Type B pancreatic cell (in vitro differentiated cells): ENCODE results near the gene FAM149A. TPM values are rescaled to one million over a fixed set of nuclear protein-coding genes. Genes with fewer than 3 reads are reported as not detected.

Experiments used
- DNase-seq: peaks from one replicate; pipeline ENCODE4 v3.0.0; 2021; ENCODE audit warnings: mixed read lengths; ENCODE audit not compliant: unreplicated experiment; ENCODE audit errors: extremely low spot score
- H3K27ac Mint-ChIP-seq: 2 replicates; pipeline ENCODE4 v1.8.0; 2021; ENCODE audit warnings: mild to moderate bottlenecking, mixed read lengths
- H3K27me3 Mint-ChIP-seq: 2 replicates; pipeline ENCODE4 v1.8.0; 2021; ENCODE audit warnings: mixed read lengths
- H3K36me3 Mint-ChIP-seq: 2 replicates; pipeline ENCODE4 v1.8.0; 2021; ENCODE audit warnings: mixed read lengths
- H3K4me1 Mint-ChIP-seq: one replicate; pipeline ENCODE4 v1.8.0; 2021; ENCODE audit warnings: mixed read lengths; ENCODE audit not compliant: unreplicated experiment
- H3K4me3 Mint-ChIP-seq: 2 replicates; pipeline ENCODE4 v1.8.0; 2021; ENCODE audit warnings: mild to moderate bottlenecking, mixed read lengths
- H3K9me3 Mint-ChIP-seq: 2 replicates; pipeline ENCODE4 v1.8.0; 2021; ENCODE audit warnings: mixed read lengths
- CTCF ChIP-seq: fragments of 200-600 bp; sonication (generic); conservative IDR thresholded peaks from 2 replicates; pipeline ENCODE4 v1.5.0; 2021; ENCODE audit warnings: antibody characterized with exemption, mild to moderate bottlenecking
- total RNA-seq: library from RNA; stranded (reverse); gene quantifications from 2 replicates; pipeline ENCODE4 v1.2.1, GENCODE V29; 2021; ENCODE audit warnings: low replicate concordance

Gene FAM149A
- total RNA-seq, 1 donor from 2014 or later, result 9.3 TPM

DNA sequence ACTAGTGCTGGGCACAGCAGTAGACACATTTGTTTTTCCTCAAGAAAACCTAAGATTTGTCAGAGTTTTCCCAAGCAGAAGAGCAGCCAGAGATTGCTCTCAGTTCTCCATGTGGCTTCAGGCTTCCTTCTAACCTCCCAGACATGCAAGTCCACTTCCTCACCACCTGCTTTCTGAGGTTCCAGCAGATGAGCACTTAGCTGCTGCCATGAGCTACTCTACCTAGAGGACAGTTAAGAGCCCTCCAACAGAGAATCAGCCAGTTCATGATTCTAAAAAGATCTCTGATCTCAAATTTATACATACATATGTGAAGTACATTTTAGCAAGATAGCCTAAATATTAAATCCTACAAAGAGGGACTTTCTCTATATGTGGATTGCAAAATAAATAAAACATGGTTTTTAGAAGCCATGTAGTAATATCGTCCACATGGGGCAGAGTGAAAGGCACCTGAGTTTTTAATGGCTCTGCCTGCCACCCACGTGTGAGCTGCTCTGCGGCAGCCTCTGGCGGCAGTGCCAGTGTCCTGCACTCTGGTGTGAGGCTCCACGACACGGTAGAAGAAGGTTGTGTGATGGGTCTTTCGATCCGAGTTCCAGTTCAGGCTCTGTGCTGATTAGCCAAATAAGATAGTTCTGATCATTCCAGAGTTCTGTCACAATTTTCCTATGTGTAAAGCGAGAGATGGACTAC lies 97.2 kb downstream of the FAM149A start:
- H3K27me3 Mint-ChIP-seq, result no peaks in the 10 kb centered on the region
- no peaks in the 10 kb centered on the region for H3K4me1 Mint-ChIP-seq
- no peak overlapping the region for H3K27ac Mint-ChIP-seq
- DNase-seq, result no peak
- H3K36me3 Mint-ChIP-seq, result no peaks in the 10 kb centered on the region
- H3K4me3 Mint-ChIP-seq, result no peak overlapping the region
- TF ChIP-seq CTCF, result peak; percentile 68
- H3K9me3 Mint-ChIP-seq, result no peaks in the 10 kb centered on the region

DNA sequence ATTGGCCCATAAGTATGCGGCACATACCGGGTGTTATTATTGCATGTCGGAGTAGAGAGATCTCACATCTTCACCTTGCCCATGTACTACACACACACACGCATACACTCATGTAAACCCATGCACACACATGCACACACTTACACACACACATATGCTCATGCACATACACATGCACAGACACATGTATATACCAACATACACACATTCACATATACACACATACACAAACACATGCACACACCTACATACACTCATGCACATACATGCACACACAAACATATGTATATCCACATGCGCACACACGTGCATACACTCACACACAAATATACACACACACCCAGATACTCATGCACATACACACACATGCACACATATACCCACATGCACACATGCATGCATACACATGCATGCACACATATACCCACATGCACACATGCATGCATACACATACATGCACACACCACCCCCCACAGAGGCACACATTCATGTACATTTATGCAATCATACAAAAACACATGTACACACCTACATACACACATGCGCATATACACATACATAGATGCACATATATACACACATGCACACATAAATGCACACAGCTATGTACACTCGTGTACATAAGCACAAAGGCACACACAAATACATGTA lies 98.1 kb downstream of the FAM149A start:
- Mint-ChIP-seq H3K4me1 (no peaks in the 10 kb centered on the region), H3K9me3 (no peaks in the 10 kb centered on the region), H3K36me3 (no peaks in the 10 kb centered on the region), H3K27me3 (no peaks in the 10 kb centered on the region), H3K4me3 (no peak overlapping the region), H3K27ac (no peak overlapping the region)
- no peak for TF ChIP-seq CTCF
- no peak for DNase-seq

DNA sequence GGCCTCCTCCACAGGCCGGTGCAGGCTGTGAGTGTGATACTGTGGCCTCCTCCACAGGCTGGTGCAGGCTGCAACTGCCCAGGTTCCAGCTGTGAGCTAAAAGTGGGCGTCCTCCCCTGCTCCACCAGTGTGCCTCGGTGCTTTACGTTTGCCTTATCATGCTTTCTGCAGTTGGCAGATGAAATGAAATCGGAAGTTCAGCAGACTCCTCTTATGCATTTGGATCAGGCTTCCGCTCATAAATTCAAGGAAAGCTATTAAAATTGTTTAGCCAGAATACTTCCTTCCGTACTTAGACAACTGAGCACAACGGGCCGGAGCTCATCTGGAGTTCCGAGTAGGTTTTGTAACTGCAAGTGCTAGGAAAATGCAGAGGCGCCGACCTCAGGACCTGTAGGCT lies 98.9 kb downstream of the FAM149A start:
- no peaks in the 10 kb centered on the region for H3K4me1 Mint-ChIP-seq
- no peaks in the 10 kb centered on the region for H3K9me3 Mint-ChIP-seq
- H3K27me3 Mint-ChIP-seq, result no peaks in the 10 kb centered on the region
- no peak overlapping the region for H3K27ac Mint-ChIP-seq
- no peak for DNase-seq
- no peak for TF ChIP-seq CTCF
- no peak overlapping the region for H3K4me3 Mint-ChIP-seq
- H3K36me3 Mint-ChIP-seq, result no peaks in the 10 kb centered on the region

GRCh38 chr4:186204103-186204559 lies 99.6 kb downstream of the FAM149A start:
- Mint-ChIP-seq H3K9me3 (peaks cover 5% of the 10 kb centered on the region), H3K27ac (no peak overlapping the region), H3K36me3 (no peaks in the 10 kb centered on the region), H3K4me3 (no peak overlapping the region), H3K27me3 (no peaks in the 10 kb centered on the region), H3K4me1 (no peaks in the 10 kb centered on the region)
- TF ChIP-seq CTCF, result no peak
- DNase-seq, result no peak

DNA sequence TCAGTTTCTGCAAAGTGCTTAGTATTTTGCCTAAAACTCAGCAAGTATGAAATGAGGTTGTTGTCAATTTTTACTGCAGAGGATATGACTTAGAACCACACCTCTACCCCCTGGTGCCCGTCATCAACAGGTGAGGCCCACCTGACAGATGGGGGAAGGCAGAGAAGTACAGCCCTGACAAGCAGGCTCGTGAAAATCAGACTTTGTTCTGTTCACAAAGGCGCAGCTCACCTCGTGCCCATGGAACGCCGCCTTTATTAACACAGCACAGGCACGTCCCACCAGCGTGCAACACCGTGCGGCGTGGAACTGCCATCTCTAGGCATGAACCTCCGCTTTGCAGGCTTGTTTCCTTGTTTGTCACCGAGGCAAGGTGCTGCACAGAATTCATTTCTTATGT lies 100.2 kb downstream of the FAM149A start:
- Mint-ChIP-seq H3K27me3 (no peaks in the 10 kb centered on the region), H3K4me1 (no peaks in the 10 kb centered on the region), H3K4me3 (no peak overlapping the region), H3K9me3 (peaks cover 8% of the 10 kb centered on the region), H3K27ac (no peak overlapping the region), H3K36me3 (peaks cover 4% of the 10 kb centered on the region)
- no peak for TF ChIP-seq CTCF
- DNase-seq, result no peak
